Heart right ventricle (tissue), 16 donors: Measurements from ENCODE around the gene ECEL1. TPM values are rescaled to one million over a fixed set of nuclear protein-coding genes. Genes with fewer than 3 reads are reported as not detected.
A peak's percentile ranks its signal among the peaks of the same experiment; 100 is the strongest.

Experiments used
- ATAC-seq, 8 donors: fragments of 200-7000 bp; cut with Tn5 transposase; one replicate each; pipeline ENCODE4 v1.9.1; 2020; ENCODE audit warnings: mild to moderate bottlenecking in 8 of 8, moderate library complexity in 8 of 8, moderate number of reproducible peaks in 1 of 8
- DNase-seq, 2 donors: peaks; one replicate each; pipeline ENCODE4 v3.0.0-alpha.2; 2020
- H3K27ac ChIP-seq, 10 donors: fragments of 200-600 bp; sonication (generic) in 2 of 10; one replicate each; pipeline versions ENCODE4 v1.5.0 to v1.8.0; 2020 to 2022; ENCODE audit warnings: mild to moderate bottlenecking in 3 of 10
- H3K27me3 ChIP-seq, 7 donors: fragments of 200-600 bp; one replicate each; pipeline ENCODE4 v1.8.0; 2021 to 2022; ENCODE audit warnings: mild to moderate bottlenecking in 2 of 7
- H3K36me3 ChIP-seq, 9 donors: fragments of 200-600 bp; sonication (generic) in 1 of 9; one replicate each; pipeline versions ENCODE4 v1.5.0 to v1.8.0; 2020 to 2022; ENCODE audit warnings: mild to moderate bottlenecking in 2 of 9
- H3K4me1 ChIP-seq, 9 donors: fragments of 200-600 bp; sonication (generic) in 1 of 9; one replicate each; pipeline versions ENCODE4 v1.5.0 to v1.8.0; 2020 to 2022; ENCODE audit warnings: mild to moderate bottlenecking in 4 of 9
- H3K4me3 ChIP-seq, 10 donors: fragments of 200-600 bp; sonication (generic) in 2 of 10; one replicate each; pipeline versions ENCODE4 v1.5.0 to v1.8.0; 2020 to 2022; ENCODE audit warnings: mild to moderate bottlenecking in 7 of 10, moderate library complexity in 2 of 10
- H3K9me3 ChIP-seq, 11 donors: fragments of 200-600 bp in 10 of 11; sonication (generic) in 2 of 11; one replicate each; pipeline versions ENCODE4 v1.5.0 to v1.8.0; 2013 to 2022; ENCODE audit warnings: mild to moderate bottlenecking in 2 of 11, control low read depth in 1 of 11, moderate library complexity in 1 of 11
- WGBS, 2 donors: extraction: QIAGEN DNeasy Blood & Tissue Kit; methylation state at CpG; one replicate each; pipeline ENCODE4 v1.1.7; 2013; ENCODE audit warnings: inconsistent platforms in 1 of 2; 5-methylcytosine and 5-hydroxymethylcytosine counted together
- intact Hi-C, 10 donors: fragments of 100-400 bp; cut with DNase I; formaldehyde crosslinking; loops; one replicate each; pipeline versions ENCODE4 v1.11.1 to v1.14.2; 2022
- polyA plus RNA-seq, 2 donors: library from polyadenylated mRNA; stranded (reverse); fragments of 200-250 nt; gene quantifications; one replicate each; pipeline ENCODE4 v1.2.3, GENCODE V29; 2013
- total RNA-seq, 10 donors: library from RNA; stranded (reverse); fragmentation: NEBNext Ultra II Directional in 3 of 10; extraction: Animal tissue kit (Norgen Biotek cat#: 25700) in 3 of 10; gene quantifications; one replicate each; pipeline versions ENCODE4 v1.2.1 to v1.2.4, GENCODE V29; 2021 to 2023
- TF ChIP-seq, protein P1 (sequence below), 9 donors: fragments of 200-600 bp; sonication (generic) in 2 of 9; IDR thresholded peaks; one replicate each; pipeline versions ENCODE4 v1.5.0 to v1.8.0; 2021 to 2022; ENCODE audit warnings: antibody characterized with exemption in 9 of 9, mild to moderate bottlenecking in 5 of 9, moderate library complexity in 1 of 9
- donor health status: Arrhythmogenic right ventricular cardiomyopathy.
- donor health status: ischemic (EF 13 %, LVEDD 7.1; RV severe dilation, severe dysfunction).
- donor health status: healthy with polysubstance abuse.
- donor health status: DM: no; HTN: yes; CAD: no.
- donor health status: DM: no; HTN: no; CAD: no.
- donor health status: ischemic (EF 25% LVEDD 6.9; RV normal size, moderate dysfunction).
- donor health status: ischemic (EF 25% LVEDD 5.7; RV mildly dilated, moderate dysfunction).
- donor health status: healthy.
- donor health status: DM: yes; HTN: yes; CAD: no.
- donor health status: Ischemic cardiomyopathy.
- donor health status: ischemic (EF 35%, LVEDD 5.7; RV mildly dilated, moderate dysfunction).
- donor health status: nonischemic (EF 11% LVEDD 7.7; RV severe dilation, severe dysfunction).
- donor health status: DM: yes; HTN: yes; CAD: no.
- donor health status: PGD.
- donor health status: ischemic (EF 29% LVEDD 5.4; RV normal size, mild dysfunction).
- donor health status: nonischemic (EF 23%, LVEDD 6.1; RV moderate dilation, normal function).

The ECEL1 gene
- total and polyA plus RNA-seq, 12 donors: 0.23 to 1.5 (median 0.39) TPM; not detected in 8

- DNase-seq (peak; percentile 22 to 67), ATAC-seq (peak in 6 of 8 donors; percentile 33 to 68 (median 52))
- TF ChIP-seq, protein P1, sequence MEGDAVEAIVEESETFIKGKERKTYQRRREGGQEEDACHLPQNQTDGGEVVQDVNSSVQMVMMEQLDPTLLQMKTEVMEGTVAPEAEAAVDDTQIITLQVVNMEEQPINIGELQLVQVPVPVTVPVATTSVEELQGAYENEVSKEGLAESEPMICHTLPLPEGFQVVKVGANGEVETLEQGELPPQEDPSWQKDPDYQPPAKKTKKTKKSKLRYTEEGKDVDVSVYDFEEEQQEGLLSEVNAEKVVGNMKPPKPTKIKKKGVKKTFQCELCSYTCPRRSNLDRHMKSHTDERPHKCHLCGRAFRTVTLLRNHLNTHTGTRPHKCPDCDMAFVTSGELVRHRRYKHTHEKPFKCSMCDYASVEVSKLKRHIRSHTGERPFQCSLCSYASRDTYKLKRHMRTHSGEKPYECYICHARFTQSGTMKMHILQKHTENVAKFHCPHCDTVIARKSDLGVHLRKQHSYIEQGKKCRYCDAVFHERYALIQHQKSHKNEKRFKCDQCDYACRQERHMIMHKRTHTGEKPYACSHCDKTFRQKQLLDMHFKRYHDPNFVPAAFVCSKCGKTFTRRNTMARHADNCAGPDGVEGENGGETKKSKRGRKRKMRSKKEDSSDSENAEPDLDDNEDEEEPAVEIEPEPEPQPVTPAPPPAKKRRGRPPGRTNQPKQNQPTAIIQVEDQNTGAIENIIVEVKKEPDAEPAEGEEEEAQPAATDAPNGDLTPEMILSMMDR (IDR thresholded peaks at IDR 0.05): peak; percentile 81 to 95 (median 92)
- Histone ChIP-seq H3K9me3 (no peaks in the 10 kb centered on the region), H3K27ac (no peak overlapping the region), H3K27me3 (peaks cover 20 to 85% (median 80%) of the 10 kb centered on the region in 7 donors), H3K36me3 (no peaks in the 10 kb centered on the region), H3K4me1 (peaks cover 5 to 39% (median 31%) of the 10 kb centered on the region in 9 donors), H3K4me3 (peak overlapping the region in 9 of 10 donors; percentile 15 to 38 (median 23))
- 5 to 6% methylated on average over 55 to 66 of the region's 66 CpGs for WGBS, 2 donors
- intact Hi-C loops: loop anchor here (2.0 to 10.0 kb wide), 8 partner anchors 75 to 617 kb away; no protein-coding TSS in a partner anchor
Measured at GRCh38 chr2:232521959-232522622, 34.5 kb upstream of the ECEL1 start.

GRCh38 chr2:232521098-232521497, 33.5 kb upstream of the ECEL1 start:
- ATAC-seq (no peak), DNase-seq (no peak)
- intact Hi-C loops: loop anchor here (5.0 to 10.0 kb wide), 6 partner anchors 74 to 616 kb away; no protein-coding TSS in a partner anchor
- H3K4me3 ChIP-seq: no peak overlapping the region
- H3K27me3 ChIP-seq: peaks cover 20 to 83% (median 74%) of the 10 kb centered on the region in 7 donors
- H3K27ac ChIP-seq: no peak overlapping the region
- TF ChIP-seq, protein P1 (IDR thresholded peaks at IDR 0.05): no peak
- H3K36me3 ChIP-seq: no peaks in the 10 kb centered on the region
- H3K9me3 ChIP-seq: no peaks in the 10 kb centered on the region
- H3K4me1 ChIP-seq: peaks cover 5 to 39% (median 31%) of the 10 kb centered on the region in 9 donors
- 88 to 92% methylated on average over 14 of the region's 14 CpGs for WGBS, 2 donors

- no peak overlapping the region for H3K4me3 ChIP-seq
- H3K4me1 ChIP-seq: peaks cover 5 to 36% (median 30%) of the 10 kb centered on the region in 9 donors
- ATAC-seq: no peak
- H3K9me3 ChIP-seq: no peaks in the 10 kb centered on the region
- no peaks in the 10 kb centered on the region for H3K36me3 ChIP-seq
- no peak overlapping the region for H3K27ac ChIP-seq
- TF ChIP-seq, protein P1 (IDR thresholded peaks at IDR 0.05): no peak
- no peak for DNase-seq
- peaks cover 20 to 79% (median 72%) of the 10 kb centered on the region in 7 donors for H3K27me3 ChIP-seq
- intact Hi-C loops: loop anchor here (5.0 to 10.0 kb wide), 6 partner anchors 73 to 616 kb away; no protein-coding TSS in a partner anchor
- WGBS, 2 donors: 69 to 72% methylated on average over 15 of the region's 15 CpGs
Measured at GRCh38 chr2:232520489-232520888, 32.9 kb upstream of the ECEL1 start.

- WGBS, 2 donors: 55 to 57% methylated on average over 19 of the region's 19 CpGs
- intact Hi-C loops: loop anchor here (2.0 to 10.0 kb wide), 7 partner anchors 73 to 615 kb away; no protein-coding TSS in a partner anchor
Measured at GRCh38 chr2:232519581-232520438, 32.2 kb upstream of the ECEL1 start, which contains the start of gene PRSS56. PRSS56 (plus strand) TSS chr2:232520388; CDS start chr2:232520599, 211 bp downstream.

More at GRCh38 chr2:232519581-232520438, 32.2 kb upstream of the ECEL1 start, which contains the start of gene PRSS56:
- Histone ChIP-seq H3K36me3 (no peaks in the 10 kb centered on the region), H3K27ac (no peak within 1 kb of the TSS), H3K4me1 (peaks cover 0 to 30% (median 26%) of the 10 kb centered on the region in 9 donors), H3K27me3 (peaks cover 20 to 72% (median 65%) of the 10 kb centered on the region in 7 donors), H3K9me3 (no peaks in the 10 kb centered on the region), H3K4me3 (no peak within 1 kb of the TSS)
- ATAC-seq (no peak), DNase-seq (no peak)
- TF ChIP-seq, protein P1 (IDR thresholded peaks at IDR 0.05): no peak
